Mucosa of descending colon (tissue), 3 donors: ENCODE measurements around the gene SHCBP1L. TPM values are rescaled to one million over a fixed set of nuclear protein-coding genes. Genes with fewer than 3 reads are reported as not detected.

Experiments used
- ATAC-seq: fragments of 200-7000 bp; cut with Tn5 transposase; one replicate; pipeline ENCODE4 v1.9.1; 2020; ENCODE audit warnings: mild to moderate bottlenecking, moderate library complexity
- DNase-seq, 3 donors: peaks; one replicate each; pipeline ENCODE4 v3.0.0-alpha.2; 2020
- H3K36me3 ChIP-seq: fragments of 200-600 bp; one replicate; pipeline ENCODE4 v1.8.0; 2021; ENCODE audit warnings: low read depth, mild to moderate bottlenecking
- H3K4me1 ChIP-seq: fragments of 200-600 bp; one replicate; pipeline ENCODE4 v1.8.0; 2021; ENCODE audit warnings: low read depth, mild to moderate bottlenecking
- H3K4me3 ChIP-seq: fragments of 200-600 bp; one replicate; pipeline ENCODE4 v1.8.0; 2021; ENCODE audit warnings: mild to moderate bottlenecking
- H3K9me3 ChIP-seq: fragments of 200-600 bp; one replicate; pipeline ENCODE4 v1.8.0; 2021; ENCODE audit warnings: mild to moderate bottlenecking
- CTCF ChIP-seq: fragments of 200-600 bp; IDR thresholded peaks from one replicate; pipeline ENCODE4 v1.8.0; 2022; ENCODE audit warnings: antibody characterized with exemption, mild to moderate bottlenecking
- intact Hi-C, 2 donors: fragments of 100-400 bp; cut with DNase I in 1 of 2; cut with micrococcal nuclease in 1 of 2; formaldehyde crosslinking; loops; one replicate each; pipeline versions ENCODE4 v1.11.0 to v1.11.1; 2022; cut with DNase I, micrococcal nuclease
- total RNA-seq, 3 donors: library from RNA; stranded (reverse); fragmentation: NEBNext Ultra II Directional in 2 of 3; extraction: Animal tissue kit (Norgen Biotek cat#: 25700) in 2 of 3; gene quantifications; one replicate each; pipeline versions ENCODE4 v1.2.1 to v1.2.4, GENCODE V29; 2021 to 2023
- donor health status: DM: no; HTN: no; CAD: no; lungs with moderate emphysema.
- donor health status: DM: no; HTN: no; CAD: no.
- donor health status: DM: no; HTN: yes; CAD: no.

The SHCBP1L gene
- total RNA-seq, 3 donors from 2014 or later = not detected

- Histone ChIP-seq H3K36me3 (no peaks in the 10 kb centered on the region), H3K4me1 (no peaks in the 10 kb centered on the region), H3K4me3 (no peak overlapping the region), H3K9me3 (no peaks in the 10 kb centered on the region)
- intact Hi-C loops = no loop called here
- no peak for TF ChIP-seq CTCF
- ATAC-seq = no peak
- DNase-seq = no peak
These were observed 12.1 kb upstream of the SHCBP1L start for GRCh38 chr1:182965096-182965495.

GRCh38 chr1:182962554-182963115 lies 9.7 kb upstream of the SHCBP1L start:
- Histone ChIP-seq H3K4me1 (no peaks in the 10 kb centered on the region), H3K36me3 (no peaks in the 10 kb centered on the region), H3K4me3 (no peak overlapping the region), H3K9me3 (no peaks in the 10 kb centered on the region)
- peak; percentile 60 to 81 (median 67) for DNase-seq
- peak; percentile 49 for TF ChIP-seq CTCF
- intact Hi-C loops = no loop called here
- peak; percentile 100 for ATAC-seq

DNA sequence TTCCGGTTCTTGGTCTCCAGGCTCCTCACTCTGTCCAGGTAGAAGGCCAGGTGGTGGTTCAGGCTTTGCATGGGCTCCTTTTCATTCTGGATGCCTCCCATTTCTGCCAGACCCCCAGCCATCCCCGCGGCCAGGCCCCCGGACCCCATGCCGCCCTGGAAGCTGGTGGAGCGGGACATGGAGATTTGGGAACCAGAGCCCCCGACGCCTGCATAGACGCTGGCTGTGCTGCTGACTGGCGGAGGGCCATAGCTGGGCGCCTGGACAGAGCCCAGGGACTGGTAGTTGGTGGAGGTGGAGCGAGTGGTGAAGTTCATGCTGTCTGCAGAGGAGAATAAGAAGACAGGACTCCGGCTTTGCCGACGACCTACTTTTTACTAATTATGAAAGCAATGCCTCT lies 7.1 kb upstream of the SHCBP1L start:
- no peak for ATAC-seq
- TF ChIP-seq CTCF = no peak
- H3K9me3 ChIP-seq = no peaks in the 10 kb centered on the region
- DNase-seq = no peak
- H3K36me3 ChIP-seq = no peaks in the 10 kb centered on the region
- no peak overlapping the region for H3K4me3 ChIP-seq
- no peaks in the 10 kb centered on the region for H3K4me1 ChIP-seq
- intact Hi-C loops = no loop called here

- intact Hi-C loops = no loop called here
- no peak overlapping the region for H3K4me3 ChIP-seq
- no peaks in the 10 kb centered on the region for H3K36me3 ChIP-seq
- no peaks in the 10 kb centered on the region for H3K9me3 ChIP-seq
- TF ChIP-seq CTCF = no peak
- DNase-seq = no peak
- no peaks in the 10 kb centered on the region for H3K4me1 ChIP-seq
- ATAC-seq = no peak
These were observed 5.0 kb upstream of the SHCBP1L start for GRCh38 chr1:182957902-182958395.

- DNase-seq = no peak
- intact Hi-C loops = no loop called here
These were observed 3.9 kb upstream of the SHCBP1L start for GRCh38 chr1:182956708-182957365.

More at GRCh38 chr1:182956708-182957365, 3.9 kb upstream of the SHCBP1L start:
- Histone ChIP-seq H3K4me3 (no peak overlapping the region), H3K9me3 (no peaks in the 10 kb centered on the region), H3K36me3 (no peaks in the 10 kb centered on the region), H3K4me1 (no peaks in the 10 kb centered on the region)
- ATAC-seq = no peak
- no peak for TF ChIP-seq CTCF
